H1 (cell line): ENCODE measurements around the gene GRIA1. TPM values are rescaled to one million over a fixed set of nuclear protein-coding genes. Genes with fewer than 3 reads are reported as not detected.
A peak's percentile ranks its signal among the peaks of the same experiment; 100 is the strongest.

Experiments
- CTCF ChIA-PET: fragments of 300-600 bp; sonication (Branson Sonifier 250); formaldehyde crosslinking; loops from one replicate; lab custom pipeline; 2021; ENCODE audit not compliant: partially characterized antibody; lab: Charles Lee
- POLR2A ChIA-PET: fragments of 300-600 bp; sonication (Branson Sonifier 250); formaldehyde crosslinking; loops from one replicate; lab custom pipeline; 2021; ENCODE audit warnings: inconsistent platforms; ENCODE audit not compliant: partially characterized antibody; lab: Charles Lee
- DNase-seq, 2 experiments: peaks; one replicate each; pipeline versions ENCODE4 v3.0.0 to v3.0.0-alpha.2; 2010 to 2022; ENCODE audit warnings: low spot score in 2 of 2, low read depth in 1 of 2, mixed read lengths in 1 of 2
- FAIRE-seq: peaks from 2 replicates; lab custom pipeline; 2011; peaks lifted over from hg19 to GRCh38; lab: Jason Lieb, UNC
- H2AFZ ChIP-seq: 2 replicates; pipeline ENCODE4 v1.8.1; 2012; ENCODE audit warnings: low read length, inconsistent platforms
- H2AK5ac ChIP-seq: 2 replicates; pipeline ENCODE4 v1.6.1; 2013; ENCODE audit warnings: low read depth, low read length
- H2BK120ac ChIP-seq: replicated peaks from 2 replicates; pipeline ENCODE3; 2013; ENCODE audit warnings: low read depth, low read length, inconsistent platforms
- H2BK12ac ChIP-seq: 2 replicates; pipeline ENCODE4 v1.6.1; 2013; ENCODE audit warnings: low read depth, low read length
- H2BK15ac ChIP-seq: 2 replicates; pipeline ENCODE4 v1.6.1; 2013; ENCODE audit warnings: low read length
- H2BK20ac ChIP-seq: 2 replicates; pipeline ENCODE4 v1.6.1; 2013; ENCODE audit warnings: low read length
- H2BK5ac ChIP-seq: 2 replicates; pipeline ENCODE4 v1.6.1; 2013; ENCODE audit warnings: low read depth, low read length
- H3K14ac ChIP-seq: 2 replicates; pipeline ENCODE4 v1.6.1; 2013; ENCODE audit warnings: inconsistent platforms; ENCODE audit not compliant: insufficient read length
- H3K18ac ChIP-seq: 2 replicates; pipeline ENCODE4 v1.6.1; 2013; ENCODE audit warnings: low read length; ENCODE audit errors: extremely low read depth
- H3K23ac ChIP-seq: 2 replicates; pipeline ENCODE4 v1.6.1; 2013; ENCODE audit warnings: inconsistent platforms; ENCODE audit not compliant: insufficient read length
- H3K23me2 ChIP-seq: 2 replicates; pipeline ENCODE4 v1.6.1; 2013; ENCODE audit warnings: low read depth, low read length
- H3K27ac ChIP-seq: 2 replicates; pipeline ENCODE4 v1.6.1; 2011; ENCODE audit warnings: low read depth, low read length, inconsistent platforms
- H3K27me3 ChIP-seq, 4 experiments: replicated peaks in 1 of 4; 1 replicate in 1 of 4; 2 replicates in 3 of 4; pipeline versions ENCODE4 v1.6.1 to v1.8.1; 2011 to 2013; ENCODE audit warnings: low read length in 3 of 4, mild to moderate bottlenecking in 3 of 4, inconsistent platforms in 2 of 4, mixed read lengths in 2 of 4, moderate library complexity in 1 of 4; ENCODE audit not compliant: control insufficient read depth in 3 of 4, insufficient read depth in 3 of 4; ENCODE audit errors: extremely low read depth in 1 of 4
- H3K36me3 ChIP-seq, 4 experiments: 2 replicates each; pipeline versions ENCODE4 v1.6.1 to v1.8.1; 2011 to 2013; ENCODE audit warnings: mild to moderate bottlenecking in 4 of 4, low read length in 3 of 4, moderate library complexity in 2 of 4, control low read depth in 1 of 4, inconsistent platforms in 1 of 4; ENCODE audit not compliant: insufficient read depth in 4 of 4, control insufficient read depth in 2 of 4
- H3K4ac ChIP-seq: replicated peaks from 2 replicates; pipeline ENCODE3; 2013; ENCODE audit warnings: low read length, low read depth, mixed read lengths, inconsistent platforms; ENCODE audit not compliant: insufficient read length
- H3K4me1 ChIP-seq, 4 experiments: replicated peaks in 1 of 4; 1 replicate in 1 of 4; 2 replicates in 3 of 4; pipeline versions ENCODE4 v1.6.1 to v1.8.1; 2011 to 2013; ENCODE audit warnings: low read length in 3 of 4, inconsistent platforms in 2 of 4, mixed read lengths in 1 of 4; ENCODE audit not compliant: insufficient read depth in 4 of 4, control insufficient read depth in 3 of 4
- H3K4me2 ChIP-seq, 2 experiments: 2 replicates each; pipeline versions ENCODE4 v1.6.1 to v1.8.1; 2011 to 2013; ENCODE audit warnings: low read depth in 2 of 2, low read length in 2 of 2, control low read depth in 1 of 2, inconsistent platforms in 1 of 2, mild to moderate bottlenecking in 1 of 2; ENCODE audit not compliant: insufficient read depth in 1 of 2
- H3K4me3 ChIP-seq, 4 experiments: fragments of 200-600, 300-600 bp in 1 of 4; sonication (generic), shearing (Covaris generic), sonication (Bioruptor Twin) in 1 of 4; 2 replicates each; pipeline versions ENCODE4 v1.5.1 to v1.8.1; 2011 to 2016; ENCODE audit warnings: low read length in 4 of 4, low read depth in 3 of 4, control low read depth in 2 of 4, inconsistent platforms in 2 of 4, mild to moderate bottlenecking in 2 of 4, mixed read lengths in 1 of 4, moderate library complexity in 1 of 4; ENCODE audit not compliant: insufficient read depth in 2 of 4; ENCODE audit errors: extremely low read depth in 1 of 4
- H3K56ac ChIP-seq: replicated peaks from 2 replicates; pipeline ENCODE3; 2013; ENCODE audit warnings: low read depth, mild to moderate bottlenecking, mixed read lengths, low read length, inconsistent platforms; ENCODE audit not compliant: insufficient read length
- H3K79me1 ChIP-seq: 2 replicates; pipeline ENCODE4 v1.6.1; 2013; ENCODE audit warnings: low read depth, low read length, control low read depth
- H3K79me2 ChIP-seq, 2 experiments: 2 replicates each; pipeline versions ENCODE4 v1.6.1 to v1.8.1; 2012 to 2013; ENCODE audit warnings: low read length in 2 of 2, mild to moderate bottlenecking in 2 of 2, inconsistent platforms in 1 of 2; ENCODE audit not compliant: insufficient read depth in 2 of 2, control insufficient read depth in 1 of 2
- H3K9ac ChIP-seq, 4 experiments: replicated peaks in 1 of 4; 1 replicate in 1 of 4; 2 replicates in 3 of 4; pipeline versions ENCODE4 v1.6.1 to v1.8.1; 2011 to 2013; ENCODE audit warnings: low read depth in 3 of 4, low read length in 3 of 4, control low read depth in 2 of 4, mild to moderate bottlenecking in 2 of 4, moderate library complexity in 2 of 4, inconsistent platforms in 1 of 4; ENCODE audit errors: extremely low read depth in 1 of 4
- H3K9me3 ChIP-seq, 2 experiments: 2 replicates each; pipeline versions ENCODE4 v1.6.1 to v1.8.1; 2012 to 2013; ENCODE audit warnings: mild to moderate bottlenecking in 2 of 2, moderate library complexity in 2 of 2, control low read depth in 1 of 2, inconsistent platforms in 1 of 2, low read depth in 1 of 2, low read length in 1 of 2, mixed read lengths in 1 of 2; ENCODE audit not compliant: insufficient read depth in 2 of 2
- H4K20me1 ChIP-seq, 2 experiments: replicated peaks in 1 of 2; 2 replicates each; pipeline versions ENCODE3 to v1.8.1; 2011 to 2013; ENCODE audit warnings: inconsistent platforms in 2 of 2, low read length in 2 of 2, mild to moderate bottlenecking in 1 of 2; ENCODE audit not compliant: insufficient read depth in 2 of 2, control insufficient read depth in 1 of 2
- H4K5ac ChIP-seq: 2 replicates; pipeline ENCODE4 v1.6.1; 2013; ENCODE audit warnings: low read length, low read depth, mixed read lengths, inconsistent platforms; ENCODE audit not compliant: insufficient read length
- H4K8ac ChIP-seq: 2 replicates; pipeline ENCODE4 v1.8.0; 2013; ENCODE audit warnings: mild to moderate bottlenecking, moderate library complexity, low read length, inconsistent platforms; ENCODE audit not compliant: insufficient read depth; ENCODE audit errors: extremely low read depth
- H4K91ac ChIP-seq: replicated peaks from 2 replicates; pipeline ENCODE3; 2013; ENCODE audit warnings: low read length, mixed read lengths, inconsistent platforms; ENCODE audit not compliant: insufficient read length
- CTBP2 ChIP-seq: IDR thresholded peaks from 2 replicates; pipeline ENCODE4 v1.7.0; 2011; ENCODE audit warnings: borderline replicate concordance, mild to moderate bottlenecking, moderate library complexity, mixed read lengths, low read length; ENCODE audit not compliant: insufficient read depth, insufficient read length
- JUND ChIP-seq: IDR thresholded peaks from 2 replicates; pipeline ENCODE4 v1.6.1; 2011; ENCODE audit warnings: mild to moderate bottlenecking, improper control_type of control experiment, low read length
- TCF12 ChIP-seq: IDR thresholded peaks from 2 replicates; pipeline ENCODE4 v1.6.1; 2011; ENCODE audit warnings: low read depth, mild to moderate bottlenecking, low read length
- WGBS, 2 experiments: shearing (Covaris generic) in 1 of 2; methylation state at CpG; one replicate each; pipeline versions ENCODE4 v1.1.6 to v1.1.7; 2013 to 2015; ENCODE audit warnings: low lambda C conversion rate in 2 of 2, mixed read lengths in 2 of 2, inconsistent platforms in 1 of 2, low coverage in 1 of 2, missing lambda C conversion rate in 1 of 2; ENCODE audit not compliant: insufficient replicate concordance in 2 of 2, insufficient coverage in 1 of 2, insufficient read length in 1 of 2; ENCODE audit errors: extremely low coverage in 1 of 2, missing lambda C conversion rate in 1 of 2; 5-methylcytosine and 5-hydroxymethylcytosine counted together
- polyA plus RNA-seq, 7 experiments: library from polyadenylated mRNA; depleted of rRNA in 3 of 7; stranded (reverse) in 5 of 7; unstranded in 2 of 7; fragments of >200 nt in 5 of 7; fragments of 200-250 nt in 2 of 7; gene quantifications; 1 replicate in 5 of 7; 2 replicates in 1 of 7; 4 replicates in 1 of 7; pipeline versions ENCODE4 v1.2.1 to v1.2.3, GENCODE V29; 2011 to 2013; ENCODE audit warnings: missing spikeins in 2 of 7, mixed read lengths in 2 of 7
- total RNA-seq: library from RNA; stranded (reverse); fragmentation: NEBNext Ultra II Directional; extraction: Animal tissue kit (Norgen Biotek cat#: 25700); gene quantifications from 2 replicates; pipeline ENCODE4 v1.2.1, GENCODE V29; 2021

The GRIA1 gene
- total and polyA plus RNA-seq, 2 of the 8 experiments (the other 6 are each of a cell fraction or from before 2014, with no cell fraction given): 0.97 to 2.5 TPM

- Histone ChIP-seq H3K4me3 (no peak overlapping the region), H2BK120ac (no peak overlapping the region), H3K4ac (no peak overlapping the region), H4K91ac (no peak overlapping the region), H4K5ac (no peak overlapping the region), H3K79me2 (no peaks in the 10 kb centered on the region), H3K27me3 (no peaks in the 10 kb centered on the region; a peak in 1 of 7 replicates), H3K36me3 (no peaks in the 10 kb centered on the region), H4K8ac (no peak overlapping the region), H4K20me1 (no peaks in the 10 kb centered on the region), H2BK15ac (no peak overlapping the region), H3K56ac (no peak overlapping the region), H3K4me1 (no peaks in the 10 kb centered on the region), H3K18ac (no peak overlapping the region), H2BK12ac (no peak overlapping the region), H2BK20ac (no peak overlapping the region), H3K9ac (no peak overlapping the region), H3K9me3 (no peaks in the 10 kb centered on the region), H3K14ac (no peak overlapping the region), H3K79me1 (no peaks in the 10 kb centered on the region), H3K4me2 (no peak overlapping the region), H3K23ac (no peak overlapping the region), H2AK5ac (no peak overlapping the region), H3K23me2 (no peaks in the 10 kb centered on the region), H2AFZ (no peak overlapping the region), H2BK5ac (no peak overlapping the region), H3K27ac (no peak overlapping the region)
- TF ChIP-seq JUND: no peak
- TF ChIP-seq CTBP2: no peak
- TF ChIP-seq TCF12: peak; percentile 70; the same call in 1 of the 2 replicates
- FAIRE-seq: no peak
- DNase-seq: no peak
- CTCF ChIA-PET: interaction anchor here (0.6 to 1.3 kb wide), 3 partner anchors 25 to 175 kb away, joined by 3 read pairs; no protein-coding TSS in a partner anchor
- 70% methylated on average over 2 of the region's 2 CpGs; no CpG with 5 or more reads in 1 of the 2 experiments for WGBS, 2 experiments
- POLR2A ChIA-PET: no interaction called here
These were observed 300.9 kb downstream of the GRIA1 start for GRCh38 chr5:153791339-153791738.
